Kidney (tissue), 14 donors: ENCODE results near the gene MARK2. TPM values are rescaled to one million over a fixed set of nuclear protein-coding genes. Genes with fewer than 3 reads are reported as not detected.

Source experiments
- DNase-seq, 5 donors: peaks; one replicate each; pipeline ENCODE4 v3.0.0-alpha.2; 2013 to 2020
- FAIRE-seq: peaks from 2 replicates; lab custom pipeline; 2012; peaks lifted over from hg19 to GRCh38; lab: Jason Lieb, UNC
- H3K27ac ChIP-seq, 2 donors: one replicate each; pipeline ENCODE4 v1.7.0; 2013; ENCODE audit warnings: low read depth in 2 of 2, low read length in 2 of 2, inconsistent platforms in 1 of 2
- H3K27me3 ChIP-seq: one replicate; pipeline ENCODE4 v1.7.1; 2013; ENCODE audit warnings: low read length, inconsistent platforms; ENCODE audit not compliant: control insufficient read depth, insufficient read depth
- H3K36me3 ChIP-seq, 3 donors: one replicate each; pipeline versions ENCODE4 v1.7.0 to v1.7.1; 2013; ENCODE audit warnings: low read length in 3 of 3, control low read depth in 1 of 3, inconsistent platforms in 1 of 3; ENCODE audit not compliant: insufficient read depth in 3 of 3, control insufficient read depth in 2 of 3
- H3K4me1 ChIP-seq, 3 donors: one replicate each; pipeline versions ENCODE4 v1.7.0 to v1.7.1; 2013; ENCODE audit warnings: low read length in 3 of 3, inconsistent platforms in 1 of 3, low read depth in 1 of 3; ENCODE audit not compliant: control insufficient read depth in 2 of 3, insufficient read depth in 2 of 3
- H3K4me3 ChIP-seq, 3 donors: one replicate each; pipeline versions ENCODE4 v1.7.0 to v1.8.1; 2013; ENCODE audit warnings: low read length in 3 of 3, control low read depth in 1 of 3, inconsistent platforms in 1 of 3
- H3K9ac ChIP-seq, 3 donors: one replicate each; pipeline versions ENCODE4 v1.7.0 to v1.7.1; 2013; ENCODE audit warnings: low read length in 3 of 3, control low read depth in 1 of 3, inconsistent platforms in 1 of 3
- H3K9me3 ChIP-seq, 3 donors: one replicate each; pipeline versions ENCODE4 v1.7.0 to v1.7.1; 2013; ENCODE audit warnings: low read length in 3 of 3, control low read depth in 1 of 3, inconsistent platforms in 1 of 3; ENCODE audit not compliant: control insufficient read depth in 2 of 3, insufficient read depth in 1 of 3
- CTCF ChIP-seq: IDR thresholded peaks from 3 replicates; pipeline ENCODE4 v1.5.1; 2012; ENCODE audit warnings: mild to moderate bottlenecking, moderate library complexity, borderline replicate concordance; ENCODE audit not compliant: insufficient read depth; ENCODE audit errors: extremely low read depth
- intact Hi-C: fragments of 100-400 bp; cut with DNase I; formaldehyde crosslinking; loops from one replicate; pipeline ENCODE4 v1.11.1; 2022
- polyA plus RNA-seq: library from polyadenylated mRNA; stranded (reverse); fragments of 350-450 nt; fragmentation: Illumina TruSeq; extraction: RNeasy Lipid Tissue Mini Kit (QIAGEN cat#74804); gene quantifications from one replicate; pipeline ENCODE4 v1.2.3, GENCODE V29; 2014; ENCODE audit warnings: low read depth, low replicate concordance; ENCODE audit not compliant: insufficient read depth
- total RNA-seq: library from RNA; stranded (reverse); fragmentation: NEBNext Ultra II Directional; extraction: Animal tissue kit (Norgen Biotek cat#: 25700); gene quantifications from one replicate; pipeline ENCODE4 v1.2.1, GENCODE V29; 2021
- donor health status: control.
- donor health status: control.
- donor health status: control.
- donor health status: control.
- donor health status: control.
- donor health status: DM: yes; HTN: yes; CAD: no.
- donor health status: Normal renal cell carcinoma (clear cell type).

The MARK2 gene
- total and polyA plus RNA-seq, 2 donors from 2014 or later: 11.7 to 42.6 TPM

GRCh38 chr11:63913866-63914830 lies 75.2 kb downstream of the MARK2 start:
- Histone ChIP-seq H3K4me1 (peaks cover 0 to 21% (median 4%) of the 10 kb centered on the region in 3 donors), H3K9me3 (no peaks in the 10 kb centered on the region), H3K27ac (no peak overlapping the region), H3K27me3 (no peaks in the 10 kb centered on the region), H3K9ac (no peak overlapping the region), H3K4me3 (no peak overlapping the region), H3K36me3 (no peaks in the 10 kb centered on the region)
- no peak for TF ChIP-seq CTCF
- DNase-seq: no peak
- FAIRE-seq: no peak
- intact Hi-C loops: no loop called here

- no peak for TF ChIP-seq CTCF
- Histone ChIP-seq H3K36me3 (no peaks in the 10 kb centered on the region), H3K9me3 (no peaks in the 10 kb centered on the region), H3K4me3 (no peak overlapping the region), H3K9ac (no peak overlapping the region), H3K4me1 (peaks cover 0 to 29% (median 7%) of the 10 kb centered on the region in 3 donors), H3K27ac (no peak overlapping the region), H3K27me3 (no peaks in the 10 kb centered on the region)
- DNase-seq (peak in 3 of 5 donors; percentile 24 to 56 (median 49)), FAIRE-seq (no peak)
- intact Hi-C loops: no loop called here
Observed at GRCh38 chr11:63914896-63915691, 76.2 kb downstream of the MARK2 start.

- intact Hi-C loops: no loop called here
- DNase-seq: peak; percentile 70 to 89 (median 81)
Observed at GRCh38 chr11:63915961-63916836, 77.3 kb downstream of the MARK2 start.

More at GRCh38 chr11:63915961-63916836, 77.3 kb downstream of the MARK2 start:
- peak; percentile 25 for TF ChIP-seq CTCF
- H3K9me3 ChIP-seq: no peaks in the 10 kb centered on the region
- no peaks in the 10 kb centered on the region for H3K27me3 ChIP-seq
- no peak overlapping the region for H3K27ac ChIP-seq
- peak overlapping the region in 2 of 3 donors; percentile 33 to 35 for H3K4me3 ChIP-seq
- FAIRE-seq: no peak
- H3K36me3 ChIP-seq: no peaks in the 10 kb centered on the region
- peak overlapping the region in 1 of 3 donors; percentile 5 for H3K9ac ChIP-seq
- H3K4me1 ChIP-seq: peaks cover 0 to 33% (median 9%) of the 10 kb centered on the region in 3 donors
